Fibroblast of pulmonary artery (primary cell): Measurements from ENCODE around the gene CACNA1I.
A peak's percentile ranks its signal among the peaks of the same experiment; 100 is the strongest.

Source experiments
- DNase-seq: peaks from one replicate; pipeline ENCODE4 v3.0.0-alpha.2; 2010; ENCODE audit warnings: low read depth
- H3K4me3 ChIP-seq: replicated peaks from 2 replicates; pipeline ENCODE4 v1.5.1; 2011; ENCODE audit warnings: low read depth, mild to moderate bottlenecking, control low read depth, low read length, moderate library complexity
- TF ChIP-seq, protein P1 (sequence below): IDR thresholded peaks from 2 replicates; pipeline ENCODE4 v1.5.1; 2011; ENCODE audit warnings: mild to moderate bottlenecking, control low read depth, low read length, inconsistent platforms; ENCODE audit errors: missing control alignments

The CACNA1I gene

GRCh38 chr22:39719559-39720450, 149.3 kb downstream of the CACNA1I start:
- no peak overlapping the region for H3K4me3 ChIP-seq
- DNase-seq = no peak
- TF ChIP-seq, protein P1, sequence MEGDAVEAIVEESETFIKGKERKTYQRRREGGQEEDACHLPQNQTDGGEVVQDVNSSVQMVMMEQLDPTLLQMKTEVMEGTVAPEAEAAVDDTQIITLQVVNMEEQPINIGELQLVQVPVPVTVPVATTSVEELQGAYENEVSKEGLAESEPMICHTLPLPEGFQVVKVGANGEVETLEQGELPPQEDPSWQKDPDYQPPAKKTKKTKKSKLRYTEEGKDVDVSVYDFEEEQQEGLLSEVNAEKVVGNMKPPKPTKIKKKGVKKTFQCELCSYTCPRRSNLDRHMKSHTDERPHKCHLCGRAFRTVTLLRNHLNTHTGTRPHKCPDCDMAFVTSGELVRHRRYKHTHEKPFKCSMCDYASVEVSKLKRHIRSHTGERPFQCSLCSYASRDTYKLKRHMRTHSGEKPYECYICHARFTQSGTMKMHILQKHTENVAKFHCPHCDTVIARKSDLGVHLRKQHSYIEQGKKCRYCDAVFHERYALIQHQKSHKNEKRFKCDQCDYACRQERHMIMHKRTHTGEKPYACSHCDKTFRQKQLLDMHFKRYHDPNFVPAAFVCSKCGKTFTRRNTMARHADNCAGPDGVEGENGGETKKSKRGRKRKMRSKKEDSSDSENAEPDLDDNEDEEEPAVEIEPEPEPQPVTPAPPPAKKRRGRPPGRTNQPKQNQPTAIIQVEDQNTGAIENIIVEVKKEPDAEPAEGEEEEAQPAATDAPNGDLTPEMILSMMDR = no peak

- H3K4me3 ChIP-seq = no peak overlapping the region
- TF ChIP-seq, protein P1 = no peak
- DNase-seq = no peak
Observed at GRCh38 chr22:39721206-39722031, 150.9 kb downstream of the CACNA1I start.

- TF ChIP-seq, protein P1 = no peak
Observed at GRCh38 chr22:39722032-39722325, 151.4 kb downstream of the CACNA1I start.

GRCh38 chr22:39722501-39722900, 151.9 kb downstream of the CACNA1I start:
- TF ChIP-seq, protein P1 = no peak
- H3K4me3 ChIP-seq = no peak overlapping the region
- DNase-seq = no peak

More at GRCh38 chr22:39722032-39722325, 151.4 kb downstream of the CACNA1I start:
- no peak overlapping the region for H3K4me3 ChIP-seq
- no peak for DNase-seq

DNA sequence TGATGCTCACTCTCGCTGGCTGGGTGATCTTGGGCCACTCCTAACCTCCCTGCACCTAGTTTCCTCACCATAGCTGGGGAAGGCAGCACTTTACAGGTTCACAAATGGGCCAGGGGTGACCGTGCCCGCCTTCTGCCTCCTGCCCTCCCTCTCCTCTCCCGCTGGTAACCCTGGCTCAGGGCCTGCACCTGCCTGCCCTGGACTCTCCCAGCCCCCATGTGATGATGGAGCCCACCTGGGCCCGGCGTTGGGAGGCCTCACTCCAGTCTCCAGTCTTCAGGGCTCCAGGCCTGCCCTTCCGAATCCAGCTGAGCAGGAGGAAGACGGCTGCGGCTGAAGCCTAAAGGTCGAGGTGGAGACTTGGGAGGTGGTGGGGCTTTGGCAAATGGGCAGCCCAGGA, 152.9 kb downstream of the CACNA1I start:
- H3K4me3 ChIP-seq = no peak overlapping the region
- TF ChIP-seq, protein P1 = no peak
- no peak for DNase-seq

- peak; percentile 69 for DNase-seq
- H3K4me3 ChIP-seq = no peak overlapping the region
- TF ChIP-seq, protein P1 = no peak
Observed at GRCh38 chr22:39723899-39724351, 153.4 kb downstream of the CACNA1I start.
